D341Med (cell line): ENCODE data around the gene TNIP1.

Experiments used
- DNase-seq: peaks from one replicate; pipeline ENCODE4 v3.0.0; 2012; ENCODE audit warnings: low spot score

TNIP1 gene

GRCh38 chr5:151064916-151065499, 15.8 kb downstream of the TNIP1 start:
- DNase-seq, result no peak

- DNase-seq, result no peak
Measured at GRCh38 chr5:151063142-151063989, 17.5 kb downstream of the TNIP1 start.

GRCh38 chr5:151062405-151063141, 18.3 kb downstream of the TNIP1 start:
- no peak for DNase-seq

- DNase-seq, result no peak
Measured at GRCh38 chr5:151060742-151061141, 20.1 kb downstream of the TNIP1 start.

GRCh38 chr5:151058891-151059489, 21.8 kb downstream of the TNIP1 start:
- no peak for DNase-seq

GRCh38 chr5:151058301-151058700, 22.5 kb downstream of the TNIP1 start:
- no peak for DNase-seq

GRCh38 chr5:151056379-151057325, 24.2 kb downstream of the TNIP1 start:
- no peak for DNase-seq

- DNase-seq, result no peak
Measured at GRCh38 chr5:151055336-151055735, 25.5 kb downstream of the TNIP1 start.

GRCh38 chr5:151054709-151055108, 26.1 kb downstream of the TNIP1 start:
- DNase-seq, result no peak

- no peak for DNase-seq
Measured at GRCh38 chr5:151053796-151054462, 26.9 kb downstream of the TNIP1 start.

GRCh38 chr5:151052836-151053235, 28.0 kb downstream of the TNIP1 start:
- no peak for DNase-seq

- no peak for DNase-seq
Measured at GRCh38 chr5:151051931-151052608, 28.8 kb downstream of the TNIP1 start.

- peak; percentile 72 for DNase-seq
Measured at GRCh38 chr5:151051066-151051930, 29.5 kb downstream of the TNIP1 start.

GRCh38 chr5:151048526-151048925, 32.3 kb downstream of the TNIP1 start:
- DNase-seq, result no peak

- peak; percentile 76 for DNase-seq
Measured at GRCh38 chr5:151047814-151048425, 32.9 kb downstream of the TNIP1 start.

GRCh38 chr5:151042453-151043093, 38.3 kb downstream of the TNIP1 start:
- DNase-seq, result no peak

- DNase-seq, result no peak
Measured at GRCh38 chr5:151041577-151042268, 39.1 kb downstream of the TNIP1 start.
